BJ (cell line): ENCODE data around the gene COL9A2. TPM values are rescaled to one million over a fixed set of nuclear protein-coding genes. Genes with fewer than 3 reads are reported as not detected.

Experiments used
- CTCF ChIA-PET: fragments of 350-600 bp; formaldehyde crosslinking; extraction: SDS; loops from one replicate; lab custom pipeline; 2021; ENCODE audit warnings: antibody characterized with exemption, inconsistent platforms; lab: Yijun Ruan, JAX
- POLR2A ChIA-PET: fragments of 300-600 bp; sonication (Branson Sonifier 250); formaldehyde crosslinking; extraction: SDS; loops from one replicate; lab custom pipeline; 2021; ENCODE audit warnings: antibody characterized with exemption; lab: Charles Lee
- DNase-seq: peaks from one replicate; pipeline ENCODE4 v3.0.0-alpha.2; 2011; ENCODE audit warnings: low read depth
- H3K27me3 ChIP-seq: 2 replicates; pipeline ENCODE4 v1.6.0; 2011; ENCODE audit warnings: low read length; ENCODE audit not compliant: control insufficient read depth, insufficient read depth
- H3K36me3 ChIP-seq: 2 replicates; pipeline ENCODE4 v1.5.1; 2011; ENCODE audit warnings: low read length; ENCODE audit not compliant: control insufficient read depth, insufficient read depth
- H3K4me3 ChIP-seq: 2 replicates; pipeline ENCODE4 v1.5.1; 2011; ENCODE audit warnings: low read depth, mild to moderate bottlenecking, control low read depth, low read length
- CTCF ChIP-seq: IDR thresholded peaks from 2 replicates; pipeline ENCODE4 v1.5.1; 2011; ENCODE audit warnings: low read depth, mild to moderate bottlenecking, control low read depth, inconsistent platforms, low read length, moderate library complexity; ENCODE audit not compliant: insufficient read depth
- polyA plus RNA-seq: library from polyadenylated mRNA; depleted of rRNA; stranded (reverse); fragments of >200 nt; gene quantifications from 2 replicates; pipeline ENCODE4 v1.2.3, GENCODE V29; 2011

COL9A2 gene
- polyA plus RNA-seq, 1 experiment: 0.07 TPM

- POLR2A ChIA-PET: no interaction called here
Observed at GRCh38 chr1:40315239-40315794, 1.8 kb downstream of the COL9A2 start.

GRCh38 chr1:40314721-40315238 lies 2.3 kb downstream of the COL9A2 start:
- no peak for TF ChIP-seq CTCF

More at GRCh38 chr1:40315239-40315794, 1.8 kb downstream of the COL9A2 start:
- DNase-seq: peak; percentile 12
- CTCF ChIA-PET: interaction anchor here (0.5 to 8.5 kb wide), 38 partner anchors 9 to 314 kb away, joined by 3 to 80 read pairs (median 4); partner anchors contain the start of gene RLF
- Histone ChIP-seq H3K27me3 (peaks cover 25% of the 10 kb centered on the region), H3K4me3 (peak overlapping the region; percentile 26), H3K36me3 (no peaks in the 10 kb centered on the region)
- TF ChIP-seq CTCF: peak; percentile 96

GRCh38 chr1:40313958-40314720 lies 2.9 kb downstream of the COL9A2 start:
- no peak overlapping the region for H3K4me3 ChIP-seq
- POLR2A ChIA-PET: no interaction called here
- no peak for DNase-seq
- CTCF ChIA-PET: interaction anchor here (0.6 to 8.5 kb wide), 24 partner anchors 8 to 230 kb away, joined by 3 to 80 read pairs (median 5); partner anchors contain the start of gene RLF
- no peaks in the 10 kb centered on the region for H3K36me3 ChIP-seq
- no peak for TF ChIP-seq CTCF
- H3K27me3 ChIP-seq: peaks cover 25% of the 10 kb centered on the region

More at GRCh38 chr1:40314721-40315238, 2.3 kb downstream of the COL9A2 start:
- POLR2A ChIA-PET: no interaction called here
- no peak overlapping the region for H3K4me3 ChIP-seq
- no peak for DNase-seq
- H3K36me3 ChIP-seq: no peaks in the 10 kb centered on the region
- peaks cover 25% of the 10 kb centered on the region for H3K27me3 ChIP-seq
- CTCF ChIA-PET: interaction anchor here (0.6 to 8.5 kb wide), 33 partner anchors 9 to 231 kb away, joined by 3 to 80 read pairs (median 4); partner anchors contain the start of gene RLF

GRCh38 chr1:40313329-40313957 lies 3.6 kb downstream of the COL9A2 start:
- DNase-seq: no peak
- ChIA-PET POLR2A (no interaction called here), CTCF (interaction anchor here (0.6 to 8.5 kb wide), 5 partner anchors 11 to 169 kb away, joined by 3 to 80 read pairs (median 18); no protein-coding TSS in a partner anchor)
- no peaks in the 10 kb centered on the region for H3K36me3 ChIP-seq
- peaks cover 23% of the 10 kb centered on the region for H3K27me3 ChIP-seq
- no peak for TF ChIP-seq CTCF
- H3K4me3 ChIP-seq: no peak overlapping the region
